Measurements from ENCODE around the gene PFKP.

The PFKP gene

DNA sequence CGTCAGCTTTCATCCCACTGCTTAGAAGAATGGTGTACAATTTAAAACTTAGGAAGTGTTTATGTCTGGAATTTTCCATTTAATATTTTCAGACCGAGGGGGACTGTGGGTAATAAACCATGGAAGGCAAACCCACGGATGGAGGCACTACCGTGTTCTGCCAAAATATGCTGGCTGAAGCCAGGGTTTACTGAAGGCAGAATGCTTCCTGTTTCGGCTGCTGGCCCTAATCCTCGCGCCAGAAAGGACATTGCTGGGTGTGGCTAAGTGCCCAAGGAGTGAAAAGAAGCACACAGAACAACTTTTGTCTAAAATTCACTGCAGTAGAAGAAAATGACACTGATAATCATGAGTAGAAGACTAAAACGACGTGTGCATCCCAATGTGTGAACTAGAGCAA lies 72.9 kb downstream of the PFKP start:
- DNase-seq (ENCODE audit: low read depth in 1 of 2, low spot score in 1 of 2) = no peak
- Histone ChIP-seq H3K4me3 (replicated peaks; ENCODE audit: insufficient read depth, low read length) (no peak overlapping the region), H3K27ac (replicated peaks) (no peak overlapping the region), H3K27me3 (ENCODE audit: insufficient read depth, poor library complexity, severe bottlenecking) (no peaks in the 10 kb centered on the region)
- TF ChIP-seq SPI1 (IDR thresholded peaks at IDR 0.05; ENCODE audit: borderline replicate concordance, low read depth) (no peak), POLR2AphosphoS5 (IDR thresholded peaks at IDR 0.05; ENCODE audit: low read depth) (no peak), GABPA (IDR thresholded peaks at IDR 0.05; ENCODE audit: low read depth) (no peak)
- TF ChIP-seq, protein P1, sequence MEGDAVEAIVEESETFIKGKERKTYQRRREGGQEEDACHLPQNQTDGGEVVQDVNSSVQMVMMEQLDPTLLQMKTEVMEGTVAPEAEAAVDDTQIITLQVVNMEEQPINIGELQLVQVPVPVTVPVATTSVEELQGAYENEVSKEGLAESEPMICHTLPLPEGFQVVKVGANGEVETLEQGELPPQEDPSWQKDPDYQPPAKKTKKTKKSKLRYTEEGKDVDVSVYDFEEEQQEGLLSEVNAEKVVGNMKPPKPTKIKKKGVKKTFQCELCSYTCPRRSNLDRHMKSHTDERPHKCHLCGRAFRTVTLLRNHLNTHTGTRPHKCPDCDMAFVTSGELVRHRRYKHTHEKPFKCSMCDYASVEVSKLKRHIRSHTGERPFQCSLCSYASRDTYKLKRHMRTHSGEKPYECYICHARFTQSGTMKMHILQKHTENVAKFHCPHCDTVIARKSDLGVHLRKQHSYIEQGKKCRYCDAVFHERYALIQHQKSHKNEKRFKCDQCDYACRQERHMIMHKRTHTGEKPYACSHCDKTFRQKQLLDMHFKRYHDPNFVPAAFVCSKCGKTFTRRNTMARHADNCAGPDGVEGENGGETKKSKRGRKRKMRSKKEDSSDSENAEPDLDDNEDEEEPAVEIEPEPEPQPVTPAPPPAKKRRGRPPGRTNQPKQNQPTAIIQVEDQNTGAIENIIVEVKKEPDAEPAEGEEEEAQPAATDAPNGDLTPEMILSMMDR (IDR thresholded peaks at IDR 0.05; ENCODE audit: insufficient read depth, low read length) = no peak
- TF ChIP-seq, protein P2, sequence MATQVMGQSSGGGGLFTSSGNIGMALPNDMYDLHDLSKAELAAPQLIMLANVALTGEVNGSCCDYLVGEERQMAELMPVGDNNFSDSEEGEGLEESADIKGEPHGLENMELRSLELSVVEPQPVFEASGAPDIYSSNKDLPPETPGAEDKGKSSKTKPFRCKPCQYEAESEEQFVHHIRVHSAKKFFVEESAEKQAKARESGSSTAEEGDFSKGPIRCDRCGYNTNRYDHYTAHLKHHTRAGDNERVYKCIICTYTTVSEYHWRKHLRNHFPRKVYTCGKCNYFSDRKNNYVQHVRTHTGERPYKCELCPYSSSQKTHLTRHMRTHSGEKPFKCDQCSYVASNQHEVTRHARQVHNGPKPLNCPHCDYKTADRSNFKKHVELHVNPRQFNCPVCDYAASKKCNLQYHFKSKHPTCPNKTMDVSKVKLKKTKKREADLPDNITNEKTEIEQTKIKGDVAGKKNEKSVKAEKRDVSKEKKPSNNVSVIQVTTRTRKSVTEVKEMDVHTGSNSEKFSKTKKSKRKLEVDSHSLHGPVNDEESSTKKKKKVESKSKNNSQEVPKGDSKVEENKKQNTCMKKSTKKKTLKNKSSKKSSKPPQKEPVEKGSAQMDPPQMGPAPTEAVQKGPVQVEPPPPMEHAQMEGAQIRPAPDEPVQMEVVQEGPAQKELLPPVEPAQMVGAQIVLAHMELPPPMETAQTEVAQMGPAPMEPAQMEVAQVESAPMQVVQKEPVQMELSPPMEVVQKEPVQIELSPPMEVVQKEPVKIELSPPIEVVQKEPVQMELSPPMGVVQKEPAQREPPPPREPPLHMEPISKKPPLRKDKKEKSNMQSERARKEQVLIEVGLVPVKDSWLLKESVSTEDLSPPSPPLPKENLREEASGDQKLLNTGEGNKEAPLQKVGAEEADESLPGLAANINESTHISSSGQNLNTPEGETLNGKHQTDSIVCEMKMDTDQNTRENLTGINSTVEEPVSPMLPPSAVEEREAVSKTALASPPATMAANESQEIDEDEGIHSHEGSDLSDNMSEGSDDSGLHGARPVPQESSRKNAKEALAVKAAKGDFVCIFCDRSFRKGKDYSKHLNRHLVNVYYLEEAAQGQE (IDR thresholded peaks at IDR 0.05; ENCODE audit: insufficient replicate concordance, low read depth) = no peak

DNA sequence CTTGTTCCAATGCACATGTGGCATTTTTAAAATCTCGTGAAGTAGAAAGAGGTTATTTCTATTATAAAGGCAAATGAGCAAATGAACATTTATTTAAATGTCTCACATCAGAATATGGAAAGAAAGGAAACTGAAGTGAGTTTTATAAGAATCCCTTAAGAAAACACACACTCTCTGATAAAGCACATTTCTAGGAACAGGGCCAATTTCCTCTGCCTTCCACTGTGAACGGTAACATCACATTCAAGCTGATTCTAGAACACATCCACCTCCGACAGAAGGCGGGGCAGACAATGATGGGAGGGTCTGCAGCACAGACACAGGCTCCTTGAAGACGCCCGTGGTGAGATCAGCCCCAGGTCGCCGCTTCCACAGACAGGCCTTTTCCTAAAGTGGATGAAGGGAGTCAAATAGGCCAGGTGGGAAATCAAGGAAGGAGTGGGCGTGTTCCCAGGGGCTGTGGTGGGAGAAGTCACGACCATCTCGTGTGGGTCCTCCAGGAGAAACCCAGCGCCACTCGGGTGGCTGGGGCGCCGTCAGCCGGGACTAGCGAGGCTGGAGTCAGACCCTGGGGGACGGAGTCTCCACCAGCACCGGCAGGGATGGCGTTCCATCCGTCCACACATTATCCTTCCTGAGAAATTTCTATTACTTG lies 74.1 kb downstream of the PFKP start:
- H3K27ac ChIP-seq (replicated peaks) = no peak overlapping the region
- TF ChIP-seq, protein P1 (IDR thresholded peaks at IDR 0.05; ENCODE audit: insufficient read depth, low read length) = no peak
- TF ChIP-seq POLR2AphosphoS5 (IDR thresholded peaks at IDR 0.05; ENCODE audit: low read depth) (no peak), GABPA (IDR thresholded peaks at IDR 0.05; ENCODE audit: low read depth) (no peak), SPI1 (IDR thresholded peaks at IDR 0.05; ENCODE audit: borderline replicate concordance, low read depth) (no peak)
- TF ChIP-seq, protein P2 (IDR thresholded peaks at IDR 0.05; ENCODE audit: insufficient replicate concordance, low read depth) = no peak
- no peaks in the 10 kb centered on the region for H3K27me3 ChIP-seq (ENCODE audit: insufficient read depth, poor library complexity, severe bottlenecking)
- no peak for DNase-seq (ENCODE audit: low read depth in 1 of 2, low spot score in 1 of 2)
- no peak overlapping the region for H3K4me3 ChIP-seq (replicated peaks; ENCODE audit: insufficient read depth, low read length)

DNA sequence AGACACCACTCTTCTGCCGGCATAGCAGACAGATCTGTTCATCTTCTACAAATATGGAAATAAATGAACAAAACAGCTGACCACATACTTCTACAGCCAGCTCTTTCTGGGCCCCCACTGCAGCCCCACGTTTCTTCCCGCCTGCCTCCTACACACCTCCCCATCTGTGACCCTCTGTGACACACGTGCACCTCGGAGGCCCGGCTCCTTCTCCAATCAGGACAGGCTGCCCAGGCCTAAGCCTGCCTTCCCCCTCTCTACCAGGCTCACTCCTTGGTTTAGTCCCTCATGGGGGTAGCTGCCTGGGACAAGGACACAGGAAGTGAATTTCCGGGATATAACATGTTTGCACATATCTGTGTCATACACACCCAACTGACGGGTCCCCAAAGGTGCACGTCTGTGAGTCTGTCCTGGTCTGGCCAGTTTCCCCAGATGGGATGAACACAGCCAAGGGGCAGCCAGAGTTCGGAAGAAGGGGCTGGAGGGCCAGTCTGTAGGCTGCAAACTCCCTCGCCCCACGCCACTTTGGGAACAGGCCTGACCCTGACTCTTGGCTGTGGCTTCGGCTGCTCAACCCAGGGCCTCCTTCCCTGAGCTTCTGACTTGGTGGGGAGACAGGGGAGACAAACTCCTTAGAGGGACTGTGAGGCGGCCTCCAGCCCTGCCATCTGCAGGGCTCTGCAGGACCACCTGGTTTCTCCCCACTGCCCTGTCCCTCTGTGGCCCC lies 75.0 kb downstream of the PFKP start:
- no peaks in the 10 kb centered on the region for H3K27me3 ChIP-seq (ENCODE audit: insufficient read depth, poor library complexity, severe bottlenecking)
- H3K4me3 ChIP-seq (replicated peaks; ENCODE audit: insufficient read depth, low read length) = no peak overlapping the region
- no peak for TF ChIP-seq SPI1 (IDR thresholded peaks at IDR 0.05; ENCODE audit: borderline replicate concordance, low read depth)
- no peak for TF ChIP-seq POLR2AphosphoS5 (IDR thresholded peaks at IDR 0.05; ENCODE audit: low read depth)
- TF ChIP-seq, protein P1 (IDR thresholded peaks at IDR 0.05; ENCODE audit: insufficient read depth, low read length) = no peak
- no peak for TF ChIP-seq GABPA (IDR thresholded peaks at IDR 0.05; ENCODE audit: low read depth)
- TF ChIP-seq, protein P2 (IDR thresholded peaks at IDR 0.05; ENCODE audit: insufficient replicate concordance, low read depth) = no peak
- H3K27ac ChIP-seq (replicated peaks) = no peak overlapping the region
- no peak for DNase-seq (ENCODE audit: low read depth in 1 of 2, low spot score in 1 of 2)

Measured in HL-60 (cell line).